GM12878 (cell line): ENCODE results near the gene TXNDC15. TPM values are rescaled to one million over a fixed set of nuclear protein-coding genes. Genes with fewer than 3 reads are reported as not detected.

Source experiments
- ATAC-seq: fragments of 200-7000 bp; cut with Tn5 transposase; 3 replicates; pipeline ENCODE4 v1.9.1; 2020; ENCODE audit warnings: mild to moderate bottlenecking, moderate library complexity
- BruUV-seq: library from RNA; stranded (reverse); fragments of 400-500 nt; replicated peaks from 2 replicates; lab custom pipeline; 2021; lab: Mats Ljungman, UMichigan
- CTCF ChIA-PET: fragments of 300-600 bp; sonication (Branson Sonifier 250); formaldehyde crosslinking; extraction: SDS; loops from one replicate; lab custom pipeline; 2021; ENCODE audit warnings: inconsistent platforms; lab: Yijun Ruan, JAX
- POLR2A ChIA-PET: fragments of 350-600 bp; formaldehyde crosslinking; extraction: SDS; loops from one replicate; lab custom pipeline; 2021; ENCODE audit warnings: inconsistent platforms; lab: Charles Lee
- RAD21 ChIA-PET: fragments of 300-600 bp; sonication (Branson Sonifier 250); formaldehyde crosslinking; loops from one replicate; lab custom pipeline; 2023; ENCODE audit warnings: antibody characterized with exemption; ENCODE audit not compliant: unreplicated experiment; lab: Charles Lee
- SMC1A ChIA-PET: fragments of 300-600 bp; sonication (Branson Sonifier 250); formaldehyde crosslinking; loops from one replicate; lab custom pipeline; 2023; ENCODE audit not compliant: unreplicated experiment, uncharacterized antibody; lab: Charles Lee
- DNase-seq: peaks from one replicate; pipeline ENCODE4 v3.0.0-alpha.2; 2011; ENCODE audit warnings: low read depth, low spot score
- FAIRE-seq: peaks from 3 replicates; lab custom pipeline; 2011; peaks lifted over from hg19 to GRCh38; lab: Jason Lieb, UNC
- H2AFZ ChIP-seq: 2 replicates; pipeline ENCODE4 v1.6.0; 2011; ENCODE audit warnings: low read depth, low read length, control low read depth; ENCODE audit not compliant: control insufficient read depth
- H3K27ac ChIP-seq: 2 replicates; pipeline ENCODE4 v1.5.1; 2011; ENCODE audit warnings: control low read depth; ENCODE audit not compliant: control insufficient read depth, insufficient read depth
- H3K27me3 ChIP-seq, 2 experiments: replicated peaks in 1 of 2; 2 replicates each; pipeline versions ENCODE4 v1.6.0 to v1.6.1; 2011; ENCODE audit warnings: low read length in 1 of 2; ENCODE audit not compliant: control insufficient read depth in 2 of 2, insufficient read depth in 2 of 2
- H3K36me3 ChIP-seq, 2 experiments: 2 replicates each; pipeline ENCODE4 v1.5.1; 2011; ENCODE audit warnings: low read length in 1 of 2; ENCODE audit not compliant: control insufficient read depth in 2 of 2, insufficient read depth in 2 of 2
- H3K4me1 ChIP-seq: 2 replicates; pipeline ENCODE4 v1.6.1; 2011; ENCODE audit warnings: mild to moderate bottlenecking, low read length, moderate library complexity, mixed read lengths; ENCODE audit not compliant: control insufficient read depth, insufficient read depth
- H3K4me2 ChIP-seq: 2 replicates; pipeline ENCODE4 v1.6.0; 2011; ENCODE audit warnings: control low read depth; ENCODE audit not compliant: control insufficient read depth, insufficient read depth
- H3K4me3 ChIP-seq: fragments of 200-600 bp; sonication (generic); 2 replicates; pipeline ENCODE4 v1.5.1; 2016
- H3K79me2 ChIP-seq: 2 replicates; pipeline ENCODE4 v1.6.0; 2011; ENCODE audit warnings: low read length; ENCODE audit not compliant: control insufficient read depth, insufficient read depth
- H3K9ac ChIP-seq: 2 replicates; pipeline ENCODE4 v1.8.0; 2011; ENCODE audit warnings: low read length, control low read depth, mixed read lengths; ENCODE audit not compliant: control insufficient read depth, insufficient read depth
- H3K9me3 ChIP-seq: replicated peaks from 3 replicates; pipeline ENCODE4 v1.5.1; 2011; ENCODE audit warnings: mild to moderate bottlenecking, low read length; ENCODE audit not compliant: control insufficient read depth, insufficient read depth
- H4K20me1 ChIP-seq: 2 replicates; pipeline ENCODE4 v1.6.0; 2011; ENCODE audit not compliant: control insufficient read depth, insufficient read depth
- ATF7 ChIP-seq: fragments of 450-650 bp; IDR thresholded peaks from 2 replicates; pipeline ENCODE4 v1.6.1; 2016; ENCODE audit warnings: low read depth, mild to moderate bottlenecking
- CBX5 ChIP-seq: sonication (generic); IDR thresholded peaks from 2 replicates; pipeline ENCODE4 v1.6.1; 2016; ENCODE audit warnings: low read depth, moderate library complexity, mild to moderate bottlenecking, inconsistent platforms
- CHD2 ChIP-seq: IDR thresholded peaks from 2 replicates; pipeline ENCODE4 v1.6.1; 2011; ENCODE audit warnings: low read depth, low read length, improper control_type of control experiment, borderline replicate concordance
- CREM ChIP-seq: IDR thresholded peaks from 2 replicates; pipeline ENCODE4 v1.6.1; 2014; ENCODE audit warnings: antibody characterized with exemption, low read depth
- CTCF ChIP-seq, 3 experiments: IDR thresholded peaks in 2 of 3; conservative IDR thresholded peaks in 1 of 3; 2 replicates each; pipeline ENCODE4 v1.5.1; 2011; ENCODE audit warnings: low read depth in 3 of 3, low read length in 3 of 3, mild to moderate bottlenecking in 3 of 3, control low read depth in 2 of 3, moderate library complexity in 2 of 3, inconsistent platforms in 1 of 3, mixed read lengths in 1 of 3; ENCODE audit not compliant: control insufficient read depth in 2 of 3, insufficient read depth in 1 of 3; ENCODE audit errors: extremely low read depth in 1 of 3
- GATAD2B ChIP-seq: fragments of 450-650 bp; conservative IDR thresholded peaks from 2 replicates; pipeline ENCODE4 v1.6.1; 2017; ENCODE audit warnings: low read depth, mild to moderate bottlenecking, moderate library complexity
- HDGF ChIP-seq: fragments of 450-650 bp; IDR thresholded peaks from 2 replicates; pipeline ENCODE4 v1.6.1; 2016; ENCODE audit warnings: antibody characterized with exemption
- KLF5 ChIP-seq: fragments of 450-650 bp; IDR thresholded peaks from 2 replicates; pipeline ENCODE4 v1.6.1; 2014; ENCODE audit warnings: mild to moderate bottlenecking; ENCODE audit not compliant: partially characterized antibody
- LARP7 ChIP-seq: fragments of 450-650 bp; IDR thresholded peaks from 2 replicates; pipeline ENCODE4 v1.6.1; 2017; ENCODE audit warnings: mild to moderate bottlenecking
- MEF2A ChIP-seq: IDR thresholded peaks from 2 replicates; pipeline ENCODE4 v1.6.1; 2011; ENCODE audit warnings: low read depth, mild to moderate bottlenecking, low read length, moderate library complexity; ENCODE audit not compliant: insufficient read depth
- POU2F2 ChIP-seq: IDR thresholded peaks from 3 replicates; pipeline ENCODE4 v1.6.1; 2011; ENCODE audit warnings: low read depth, mild to moderate bottlenecking, low read length, borderline replicate concordance
- RB1 ChIP-seq: fragments of 450-650 bp; formaldehyde crosslinking; IDR thresholded peaks from 2 replicates; pipeline ENCODE4 v1.6.1; 2017; ENCODE audit warnings: mild to moderate bottlenecking, borderline replicate concordance
- RELB ChIP-seq: fragments of 450-650 bp; IDR thresholded peaks from 2 replicates; pipeline ENCODE4 v1.6.1; 2017; ENCODE audit warnings: low read depth, mild to moderate bottlenecking, moderate library complexity
- SUZ12 ChIP-seq: fragments of 200-600 bp; sonication (generic); IDR thresholded peaks from one replicate; pipeline ENCODE4 v1.6.1; 2018; ENCODE audit warnings: antibody characterized with exemption, mild to moderate bottlenecking; ENCODE audit not compliant: unreplicated experiment
- TAF1 ChIP-seq: IDR thresholded peaks from 2 replicates; pipeline ENCODE4 v1.6.1; 2011; ENCODE audit warnings: mild to moderate bottlenecking, low read depth, low read length, borderline replicate concordance
- TCF7 ChIP-seq: IDR thresholded peaks from 2 replicates; pipeline ENCODE4 v1.6.1; 2014; ENCODE audit warnings: antibody characterized with exemption, borderline replicate concordance
- ZNF207 ChIP-seq: fragments of 450-650 bp; IDR thresholded peaks from 2 replicates; pipeline ENCODE4 v1.6.1; 2014; ENCODE audit warnings: antibody characterized with exemption, mild to moderate bottlenecking, borderline replicate concordance
- WGBS: methylation state at CpG from one replicate; pipeline ENCODE4 v1.1.6; 2016; ENCODE audit warnings: low lambda C conversion rate; ENCODE audit not compliant: insufficient replicate concordance, insufficient coverage; ENCODE audit errors: missing lambda C conversion rate; 5-methylcytosine and 5-hydroxymethylcytosine counted together
- in situ Hi-C: fragments of 300-500 bp; cut with MboI; formaldehyde crosslinking; loops from 9 replicates; pipeline ENCODE4 v1.14.3; 2018; ENCODE audit warnings: mixed read lengths
- intact Hi-C: fragments of 100-400 bp; cut with micrococcal nuclease; formaldehyde crosslinking; loops from one replicate; pipeline ENCODE4 v1.14.2; 2022; ENCODE audit not compliant: unreplicated experiment
- polyA plus RNA-seq, 11 experiments: library from polyadenylated mRNA; depleted of rRNA in 4 of 11; unstranded in 6 of 11; stranded (reverse) in 5 of 11; fragments of >200 nt; fragmentation: Nextera tagmentation in 4 of 11; fragmentation: Illumina TruSeq in 1 of 11; extraction: Ambion mirVana in 4 of 11; extraction: Trizol in 1 of 11; gene quantifications; 1 replicate in 1 of 11; 2 replicates in 10 of 11; pipeline versions ENCODE4 v1.2.1 to v1.2.3, GENCODE V29; 2011 to 2016; ENCODE audit warnings: inconsistent platforms in 2 of 11, missing spikeins in 2 of 11, low read depth in 1 of 11
- total RNA-seq, 4 experiments: library from RNA; depleted of rRNA in 3 of 4; stranded (reverse); fragments of >200 nt in 3 of 4; fragmentation: Illumina TruSeq in 1 of 4; extraction: Trizol in 1 of 4; gene quantifications; 2 replicates each; pipeline versions ENCODE4 v1.2.1 to v1.2.3, GENCODE V29; 2013 to 2021

Gene TXNDC15
- total and polyA plus RNA-seq, 10 of the 15 experiments (the other 5 are each of a cell fraction or from before 2014, with no cell fraction given), result 8.1 to 60.6 (median 38.1) TPM

GRCh38 chr5:134904610-134905245 is 30.6 kb downstream of the TXNDC15 start, which contains the start of gene PCBD2:
Gene PCBD2 (plus strand): TSS chr5:134905131. CDS start chr5:134905140, 9 bp downstream.
- H3K9me3 ChIP-seq, result no peaks in the 10 kb centered on the region
- ChIA-PET RAD21 (interaction anchor here (0.6 to 3.0 kb wide), 18 partner anchors 28 to 439 kb away, joined by 3 to 16 read pairs (median 6); partner anchors contain the start of genes C5orf24, CAMLG, DDX46 and TXNDC15), SMC1A (interaction anchor here (0.9 to 1.9 kb wide), 12 partner anchors 13 to 168 kb away, joined by 3 to 11 read pairs (median 4); partner anchors contain the start of genes C5orf24, CAMLG and TXNDC15), POLR2A (interaction anchor here (0.5 to 3.8 kb wide), 14 partner anchors 28 to 493 kb away, joined by 3 to 22 read pairs (median 4); partner anchors contain the start of genes C5orf24, CAMLG, CDKN2AIPNL and DDX46), CTCF (interaction anchor here (0.6 to 3.2 kb wide), 28 partner anchors 8 to 533 kb away, joined by 3 to 43 read pairs (median 4); partner anchors contain the start of genes C5orf24, CAMLG, DDX46 and UBE2B)
- in situ Hi-C loops (loop anchor here (5.0 kb wide), 1 partner anchor 167 kb away; the partner anchor contains the start of gene CAMLG), intact Hi-C loops (loop anchor here (1.0 to 10.0 kb wide), 5 partner anchors 30 to 320 kb away; partner anchors contain the start of genes CAMLG and TXNDC15)
- DNase-seq (peak; percentile 73), FAIRE-seq (no peak), ATAC-seq (peak; percentile 88)
- H3K4me3 ChIP-seq, result peak within 1 kb of the TSS; percentile 83
- H3K79me2 ChIP-seq, result peaks cover 5% of the 10 kb centered on the region
- peak within 1 kb of the TSS; percentile 84 for H3K9ac ChIP-seq
- H3K4me2 ChIP-seq, result peak within 1 kb of the TSS; percentile 77
- H3K27me3 ChIP-seq, result no peaks in the 10 kb centered on the region
- H3K4me1 ChIP-seq, result peaks cover 24% of the 10 kb centered on the region
- no peaks in the 10 kb centered on the region for H4K20me1 ChIP-seq
- peaks cover 0 to under 1% of the 10 kb centered on the region in 2 experiments; a peak in 1 of 4 replicates for H3K36me3 ChIP-seq
- WGBS, result under 1% methylated on average over 78 of the region's 84 CpGs
- peak within 1 kb of the TSS; percentile 79 for H2AFZ ChIP-seq
- BruUV-seq, result no TSS peak
- peak within 1 kb of the TSS; percentile 91 for H3K27ac ChIP-seq
- TF ChIP-seq RELB (0 out of 2 replicates have a peak, but pooled peaks have one; percentile 1), LARP7 (peak; percentile 100), CTCF (IDR thresholded peaks at IDR 0.05 in 2 of 3, conservative IDR thresholded peaks at IDR 0.05 in 1 of 3; ENCODE audit: control insufficient read depth in 2 of 3, extremely low read depth in 1 of 3, insufficient read depth in 1 of 3, low read depth in 3 of 3, low read length in 3 of 3) (peak; percentile 97 to 98 (median 98)), RB1 (peak; percentile 92; the same call in 1 of the 2 replicates), SUZ12 (no peak), ATF7 (no peak), TAF1 (peak; percentile 30; the same call in 1 of the 2 replicates), GATAD2B (peak; percentile 97), CHD2 (peak; percentile 46; the same call in 1 of the 2 replicates), POU2F2 (peak; percentile 33; the same call in 1 of the 3 replicates), HDGF (no peak), CBX5 (no peak), KLF5 (peak; percentile 84), TCF7 (0 out of 2 replicates have a peak, but pooled peaks have one; percentile 7), CREM (peak; percentile 76), MEF2A (peak; percentile 75), ZNF207 (peak; percentile 93)
